GM18520 (cell line): Measurements from ENCODE around the gene MXD1.

Source experiments
- ATAC-seq: cut with Tn5 transposase; IDR thresholded peaks from one replicate; pipeline ENCODE4 v1.9.1; 2021; ENCODE audit not compliant: unreplicated experiment

Gene MXD1

GRCh38 chr2:69933254-69933828 lies 18.4 kb downstream of the MXD1 start:
- no peak for ATAC-seq

GRCh38 chr2:69933839-69934613 lies 19.1 kb downstream of the MXD1 start:
- ATAC-seq: no peak

DNA sequence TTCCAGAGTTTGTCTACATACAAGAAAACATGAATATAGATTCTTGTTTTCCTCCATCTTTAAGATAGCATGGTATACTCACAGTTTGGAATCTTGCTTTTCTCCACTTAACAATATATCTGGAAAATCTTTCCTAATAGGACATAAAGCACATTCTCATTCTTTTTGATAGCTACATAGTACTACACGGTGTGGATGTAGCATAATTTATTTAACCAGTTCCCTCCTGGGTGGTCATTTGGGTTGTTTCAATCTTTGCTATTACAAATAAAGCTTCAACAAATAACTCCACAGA lies 19.7 kb downstream of the MXD1 start:
- ATAC-seq: no peak

DNA sequence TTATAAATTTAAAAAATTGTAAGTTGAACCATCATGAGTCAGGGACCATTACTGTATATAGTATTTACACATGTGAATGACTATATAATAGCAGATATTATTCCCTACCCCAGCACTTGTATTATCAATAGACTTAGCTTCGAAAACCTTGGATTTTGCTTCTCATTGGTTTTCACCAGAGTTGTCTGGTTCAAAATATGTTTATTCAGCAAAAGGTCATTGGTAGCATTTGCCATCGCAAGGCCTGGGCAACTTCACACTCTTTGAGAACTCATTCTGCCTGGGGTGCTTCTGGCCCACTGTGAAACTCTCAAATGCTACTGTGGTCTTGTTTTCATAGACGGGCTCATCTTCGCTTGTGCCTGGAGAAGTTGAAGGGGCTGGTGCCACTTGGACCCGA lies 20.1 kb downstream of the MXD1 start:
- no peak for ATAC-seq

DNA sequence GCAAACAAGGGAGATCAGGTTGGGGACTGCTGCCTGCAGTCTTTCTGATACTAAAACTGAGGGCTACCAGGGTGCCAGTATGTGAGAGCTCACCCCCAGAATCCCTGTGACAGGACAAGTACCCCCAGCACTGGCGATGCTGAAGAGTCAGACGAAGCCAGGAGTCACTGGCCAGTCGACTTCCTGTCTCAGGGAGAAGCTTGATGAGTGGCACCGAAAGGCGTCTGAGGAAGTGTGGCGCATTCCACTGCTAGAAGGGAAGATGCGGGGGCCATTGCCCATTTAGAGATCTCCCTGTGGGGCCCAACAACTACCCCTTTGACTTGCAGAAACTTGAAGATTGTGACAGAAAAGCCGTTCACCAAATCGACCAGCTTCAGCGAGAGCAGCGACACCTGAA lies 22.0 kb downstream of the MXD1 start:
- ATAC-seq: no peak

GRCh38 chr2:69937968-69938367 lies 23.1 kb downstream of the MXD1 start:
- ATAC-seq: no peak

- ATAC-seq: no peak
Measured at GRCh38 chr2:69939722-69940121, 24.8 kb downstream of the MXD1 start.

DNA sequence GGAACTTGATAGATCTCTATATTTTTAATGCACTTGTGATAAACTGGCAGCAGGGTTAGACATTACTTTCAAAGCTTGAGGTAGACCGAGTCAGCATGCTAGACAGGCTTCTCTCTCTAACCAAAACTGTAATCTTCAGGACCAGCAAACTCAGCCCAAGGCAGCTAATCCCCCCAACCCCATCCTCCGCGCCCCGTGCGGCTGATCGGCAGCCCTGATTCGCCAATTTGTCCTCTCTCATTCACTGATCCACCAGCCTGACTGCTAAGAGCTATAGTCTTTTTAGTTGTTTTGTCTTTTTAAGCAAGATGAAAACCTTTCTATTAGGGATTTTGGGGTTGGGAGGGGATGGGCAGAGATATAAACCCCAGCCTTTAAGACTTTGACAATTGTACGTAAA lies 25.8 kb downstream of the MXD1 start:
- ATAC-seq: no peak

DNA sequence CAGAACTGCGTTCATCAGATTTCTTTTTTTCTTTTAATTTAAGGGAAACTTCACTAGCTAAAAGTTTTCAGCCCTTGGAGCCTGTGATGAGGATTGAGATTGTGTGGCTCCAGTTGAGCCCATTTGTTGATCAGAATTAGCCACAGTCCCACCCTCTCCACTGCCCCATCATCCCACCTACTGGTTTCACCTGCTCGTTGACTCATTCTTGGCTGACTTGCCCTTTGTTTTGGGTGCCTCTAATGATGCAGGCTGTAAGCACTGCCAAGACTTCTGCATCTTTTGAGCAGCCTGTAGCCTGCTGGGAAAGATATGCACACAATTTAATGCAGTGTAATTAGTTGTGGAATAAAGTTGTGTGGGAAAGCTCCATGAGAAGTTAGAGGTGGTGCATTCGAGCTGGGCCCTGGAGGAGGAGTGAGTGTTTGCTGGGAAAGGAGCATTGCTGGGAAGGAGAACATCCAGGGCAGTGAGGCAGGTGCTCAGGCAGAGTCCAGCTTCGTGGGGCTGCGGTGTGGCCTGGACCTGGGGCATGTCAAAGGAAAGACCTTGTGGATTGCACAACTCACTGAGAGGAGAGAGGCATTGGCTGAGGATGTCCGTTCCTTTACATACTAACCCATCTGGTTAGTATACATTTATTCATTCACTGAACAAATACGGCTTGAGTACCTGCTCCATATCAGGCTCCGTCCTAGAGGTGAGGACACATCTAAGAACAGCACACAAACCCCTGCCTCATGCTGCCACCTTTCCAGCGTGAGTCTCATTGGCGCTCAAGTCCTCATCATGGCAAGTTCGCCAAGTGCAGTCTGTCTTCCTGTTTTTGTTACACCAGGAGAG lies 28.3 kb downstream of the MXD1 start:
- no peak for ATAC-seq

GRCh38 chr2:69943843-69944525 lies 29.1 kb downstream of the MXD1 start:
- no peak for ATAC-seq

DNA sequence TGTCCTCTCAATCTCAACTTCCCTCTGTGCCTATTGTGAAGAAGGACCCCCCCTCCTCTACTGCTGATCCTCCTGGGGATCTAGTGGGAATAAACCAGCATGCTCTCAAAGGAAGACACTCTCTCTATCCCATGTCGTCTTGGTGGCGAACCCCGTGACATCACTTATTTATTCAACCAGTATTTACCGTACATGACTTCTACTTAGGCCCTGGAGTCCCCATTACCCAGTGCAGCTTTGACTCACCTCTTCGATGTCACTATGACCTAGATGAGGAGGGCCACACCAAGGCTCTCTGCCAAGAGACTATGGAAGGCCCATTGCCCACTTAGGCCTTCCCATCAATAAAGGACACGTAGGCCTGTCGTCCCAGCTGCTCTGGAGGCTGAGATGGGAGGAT lies 29.8 kb downstream of the MXD1 start:
- no peak for ATAC-seq

DNA sequence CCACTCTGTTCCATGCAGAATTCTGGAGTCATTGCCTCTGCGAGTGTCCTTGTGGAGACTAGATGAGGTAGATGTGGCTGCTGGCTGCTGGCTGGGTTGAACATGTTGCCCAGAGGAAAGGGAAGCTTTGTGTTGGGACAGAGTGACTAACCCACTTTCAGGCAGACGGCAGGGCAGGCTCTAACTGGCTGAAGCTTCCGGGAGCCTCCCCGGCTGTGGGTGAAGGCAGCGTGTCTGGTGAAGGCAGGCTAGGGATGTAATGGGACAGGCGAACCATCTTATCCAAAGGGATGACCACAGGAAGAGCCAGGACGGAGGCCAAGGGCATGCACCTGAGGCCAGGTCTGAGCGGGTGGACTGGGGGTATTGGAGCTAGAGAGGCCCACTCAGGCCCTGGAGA lies 30.5 kb downstream of the MXD1 start:
- no peak for ATAC-seq

- no peak for ATAC-seq
Measured at GRCh38 chr2:69945941-69946340, 31.0 kb downstream of the MXD1 start.

- ATAC-seq: peak; percentile 55
Measured at GRCh38 chr2:69946351-69947324, 31.7 kb downstream of the MXD1 start.

DNA sequence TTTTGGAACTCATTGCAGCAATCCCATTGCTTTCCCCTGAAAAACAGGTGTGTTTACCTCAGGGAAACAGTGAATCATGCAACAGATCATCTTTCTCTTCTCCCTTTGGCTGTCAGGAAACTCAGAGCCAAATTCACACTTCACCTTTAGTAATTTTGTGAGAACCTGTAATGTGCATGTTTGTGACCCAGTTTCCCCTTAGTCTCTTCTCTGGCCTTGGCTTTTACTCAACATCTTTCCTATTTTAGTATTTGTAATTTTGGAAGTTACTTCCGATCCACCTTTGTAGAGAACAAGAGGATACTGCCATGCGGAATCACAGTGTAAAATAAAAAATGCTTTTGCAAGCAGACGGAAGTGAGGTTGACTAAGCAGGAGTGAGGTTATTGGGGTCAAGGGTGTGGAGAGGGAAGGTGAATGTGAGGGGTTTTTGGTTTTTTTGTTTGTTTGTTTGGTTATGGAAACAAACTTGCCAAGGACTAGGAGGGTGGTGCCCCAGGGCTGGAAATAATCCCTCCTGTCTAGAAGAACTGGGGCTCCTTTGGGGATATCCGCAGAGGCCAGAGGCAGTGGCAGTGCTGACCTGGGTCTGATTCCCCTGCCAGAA lies 32.5 kb downstream of the MXD1 start:
- no peak for ATAC-seq

GRCh38 chr2:69948032-69948962 lies 33.4 kb downstream of the MXD1 start:
- no peak for ATAC-seq

GRCh38 chr2:69948963-69949645 lies 34.2 kb downstream of the MXD1 start:
- ATAC-seq: no peak

GRCh38 chr2:69950241-69950640 lies 35.3 kb downstream of the MXD1 start:
- no peak for ATAC-seq
